Upper lobe of right lung (tissue), 1 donor: ENCODE data around the gene DNAH3. TPM values are rescaled to one million over a fixed set of nuclear protein-coding genes. Genes with fewer than 3 reads are reported as not detected.

ENCODE experiments used
- ATAC-seq: fragments of 200-7000 bp; cut with Tn5 transposase; one replicate; pipeline ENCODE4 v1.9.1; 2020; ENCODE audit warnings: mild to moderate bottlenecking, moderate library complexity
- DNase-seq: peaks from one replicate; pipeline ENCODE4 v3.0.0-alpha.2; 2020
- H3K27ac ChIP-seq: fragments of 200-600 bp; one replicate; pipeline ENCODE4 v1.8.0; 2022
- H3K27me3 ChIP-seq: fragments of 200-600 bp; one replicate; pipeline ENCODE4 v1.8.0; 2022; ENCODE audit warnings: mild to moderate bottlenecking
- H3K36me3 ChIP-seq: fragments of 200-600 bp; one replicate; pipeline ENCODE4 v1.8.0; 2022
- H3K4me1 ChIP-seq: fragments of 200-600 bp; one replicate; pipeline ENCODE4 v1.8.0; 2022
- H3K4me3 ChIP-seq: fragments of 200-600 bp; one replicate; pipeline ENCODE4 v1.8.0; 2022; ENCODE audit warnings: mild to moderate bottlenecking
- H3K9me3 ChIP-seq: fragments of 200-600 bp; one replicate; pipeline ENCODE4 v1.8.0; 2022
- intact Hi-C: fragments of 100-400 bp; cut with DNase I; formaldehyde crosslinking; loops from one replicate; pipeline ENCODE4 v1.11.0; 2022
- total RNA-seq: library from RNA; stranded (reverse); fragmentation: NEBNext Ultra II Directional; extraction: Animal tissue kit (Norgen Biotek cat#: 25700); gene quantifications from one replicate; pipeline ENCODE4 v1.2.1, GENCODE V29; 2021
- TF ChIP-seq, protein P1 (sequence below): fragments of 200-600 bp; IDR thresholded peaks from one replicate; pipeline ENCODE4 v1.8.0; 2022; ENCODE audit warnings: antibody characterized with exemption
- donor health status: DM: no; HTN: yes; CAD: no; lungs with severe emphysema.

DNAH3 gene
- total RNA-seq, 1 donor from 2014 or later, result 0.06 TPM

DNA sequence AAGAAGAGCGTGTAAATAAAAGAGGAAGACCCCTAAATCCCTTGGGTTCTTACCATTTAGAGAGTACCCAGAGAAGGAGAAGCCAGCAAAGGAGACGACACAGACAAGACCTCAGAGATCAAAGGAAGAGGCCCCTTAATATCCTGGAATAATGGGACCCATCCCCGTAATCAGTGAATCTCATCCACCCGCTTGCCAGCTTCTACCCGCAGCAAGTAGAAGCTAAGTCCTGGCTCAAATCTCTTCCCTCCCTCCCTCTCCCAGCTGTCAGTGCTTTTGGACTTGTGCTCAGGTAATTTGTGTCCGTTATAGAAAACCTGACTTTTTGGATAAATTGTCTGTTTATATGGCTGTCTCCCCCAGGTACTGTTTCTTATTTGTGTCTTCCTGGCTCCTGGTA, 248.2 kb downstream of the DNAH3 start:
- Histone ChIP-seq H3K36me3 (no peaks in the 10 kb centered on the region), H3K9me3 (no peaks in the 10 kb centered on the region), H3K4me1 (peaks cover 75% of the 10 kb centered on the region), H3K27me3 (no peaks in the 10 kb centered on the region), H3K4me3 (no peak overlapping the region), H3K27ac (peak overlapping the region; percentile 98)
- TF ChIP-seq, protein P1, sequence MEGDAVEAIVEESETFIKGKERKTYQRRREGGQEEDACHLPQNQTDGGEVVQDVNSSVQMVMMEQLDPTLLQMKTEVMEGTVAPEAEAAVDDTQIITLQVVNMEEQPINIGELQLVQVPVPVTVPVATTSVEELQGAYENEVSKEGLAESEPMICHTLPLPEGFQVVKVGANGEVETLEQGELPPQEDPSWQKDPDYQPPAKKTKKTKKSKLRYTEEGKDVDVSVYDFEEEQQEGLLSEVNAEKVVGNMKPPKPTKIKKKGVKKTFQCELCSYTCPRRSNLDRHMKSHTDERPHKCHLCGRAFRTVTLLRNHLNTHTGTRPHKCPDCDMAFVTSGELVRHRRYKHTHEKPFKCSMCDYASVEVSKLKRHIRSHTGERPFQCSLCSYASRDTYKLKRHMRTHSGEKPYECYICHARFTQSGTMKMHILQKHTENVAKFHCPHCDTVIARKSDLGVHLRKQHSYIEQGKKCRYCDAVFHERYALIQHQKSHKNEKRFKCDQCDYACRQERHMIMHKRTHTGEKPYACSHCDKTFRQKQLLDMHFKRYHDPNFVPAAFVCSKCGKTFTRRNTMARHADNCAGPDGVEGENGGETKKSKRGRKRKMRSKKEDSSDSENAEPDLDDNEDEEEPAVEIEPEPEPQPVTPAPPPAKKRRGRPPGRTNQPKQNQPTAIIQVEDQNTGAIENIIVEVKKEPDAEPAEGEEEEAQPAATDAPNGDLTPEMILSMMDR, result no peak
- intact Hi-C loops, result no loop called here
- ATAC-seq (no peak), DNase-seq (no peak)

DNA sequence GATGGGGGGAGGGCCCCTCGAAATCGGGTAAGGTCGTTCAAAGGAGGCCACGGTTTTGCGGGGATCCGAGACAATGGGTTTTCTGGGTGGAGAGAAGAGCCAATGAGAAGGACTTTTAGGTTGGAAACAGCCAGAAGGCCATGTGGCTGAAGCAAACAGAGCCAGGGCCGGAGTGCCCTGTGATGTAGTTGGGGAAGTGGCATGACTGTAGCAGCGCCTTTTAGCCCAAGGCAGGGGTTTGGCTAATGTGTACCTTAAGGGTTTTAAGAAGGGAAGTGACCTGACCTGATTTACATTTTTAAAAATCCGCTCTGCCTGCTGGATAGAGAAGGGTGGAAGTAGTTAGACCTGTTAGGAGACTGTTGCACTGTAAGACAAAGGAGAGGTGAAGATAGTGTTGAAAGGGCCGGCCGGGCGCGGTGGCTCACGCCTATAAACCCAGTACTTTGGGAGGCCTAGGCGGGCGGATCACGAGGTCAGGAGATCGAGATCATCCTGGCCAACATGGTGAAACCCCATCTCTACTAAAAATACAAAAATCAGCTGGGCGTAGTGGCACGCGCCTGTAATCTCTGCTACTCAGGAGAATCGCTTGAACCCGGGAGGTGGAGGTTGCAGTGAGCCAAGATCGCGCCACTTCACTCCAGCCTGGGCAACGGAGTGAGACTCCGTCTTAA, 249.1 kb downstream of the DNAH3 start:
- Histone ChIP-seq H3K36me3 (no peaks in the 10 kb centered on the region), H3K27ac (peak overlapping the region; percentile 98), H3K9me3 (no peaks in the 10 kb centered on the region), H3K4me1 (peaks cover 72% of the 10 kb centered on the region), H3K4me3 (peak overlapping the region; percentile 91), H3K27me3 (no peaks in the 10 kb centered on the region)
- TF ChIP-seq, protein P1, result no peak
- ATAC-seq (peak; percentile 57), DNase-seq (peak; percentile 82)
- intact Hi-C loops, result no loop called here

DNA sequence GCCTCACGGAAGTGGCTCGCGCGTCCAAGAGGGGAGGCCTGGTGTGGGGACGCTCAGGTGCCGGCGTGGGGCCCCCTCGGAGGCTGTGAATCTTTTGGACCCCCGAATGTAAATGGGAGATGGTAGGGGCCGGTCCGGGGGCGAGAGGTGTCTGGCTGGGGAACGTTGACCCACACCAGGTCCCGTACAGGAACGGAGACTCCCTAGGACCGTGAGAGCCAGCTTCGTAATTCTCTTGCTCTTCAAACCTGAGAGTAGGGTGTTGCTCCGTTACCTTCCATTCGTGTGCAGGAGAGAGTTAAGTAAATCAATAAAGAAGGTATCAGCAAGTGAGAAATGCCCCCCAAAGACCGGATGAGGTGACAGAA, 249.6 kb downstream of the DNAH3 start:
- peak; percentile 0 for ATAC-seq
- H3K4me1 ChIP-seq, result peaks cover 67% of the 10 kb centered on the region
- H3K27me3 ChIP-seq, result no peaks in the 10 kb centered on the region
- TF ChIP-seq, protein P1, result no peak
- H3K27ac ChIP-seq, result peak overlapping the region; percentile 98
- DNase-seq, result no peak
- H3K4me3 ChIP-seq, result peak overlapping the region; percentile 91
- no peaks in the 10 kb centered on the region for H3K9me3 ChIP-seq
- intact Hi-C loops, result no loop called here
- peaks cover 3% of the 10 kb centered on the region for H3K36me3 ChIP-seq

DNA sequence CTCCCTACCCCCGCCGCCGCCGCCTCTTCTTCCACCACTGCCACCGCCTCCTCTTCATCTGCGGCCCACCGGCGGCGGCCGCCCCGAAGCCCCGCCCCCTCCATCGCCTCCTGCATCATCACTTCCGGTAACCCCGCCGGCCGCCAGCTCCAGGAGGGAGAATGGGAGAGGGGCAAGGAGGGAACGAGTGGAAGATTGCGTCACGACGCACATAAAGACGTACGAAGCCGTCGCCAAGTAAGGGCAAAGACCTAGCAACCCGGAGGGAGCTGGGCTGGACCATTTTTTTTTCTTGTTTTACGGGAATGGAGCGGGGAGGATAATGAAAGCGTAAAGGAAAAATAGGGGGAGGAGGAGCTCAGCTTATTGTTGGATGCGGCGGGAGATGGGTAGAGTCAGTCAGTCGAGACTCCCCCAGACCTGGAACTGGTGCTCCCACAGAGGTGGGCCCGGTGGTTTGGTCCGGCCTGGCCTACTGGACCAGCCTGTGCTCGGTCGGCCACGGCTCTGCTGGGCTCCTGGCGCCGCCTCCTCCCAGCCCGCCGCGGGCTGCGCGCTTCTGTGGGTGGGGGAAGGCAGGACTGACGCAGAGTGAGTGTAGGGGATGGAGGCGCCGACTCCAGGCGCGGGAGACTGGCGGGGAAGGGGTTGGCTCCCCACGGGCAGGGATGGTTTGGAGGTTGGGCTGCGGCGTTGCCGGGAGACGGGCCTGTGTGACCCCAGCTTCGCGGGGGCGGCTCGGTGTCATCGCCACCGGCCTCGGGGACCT, 250.2 kb downstream of the DNAH3 start, which contains the start of the genes DCUN1D3 and LYRM1:
Gene DCUN1D3, minus strand, starts transcription at position 60 of the 769 bp plus-strand sequence. CDS start 37,820 bp downstream, outside the sequence.
Gene LYRM1, plus strand, starts transcription at position 473 of the 769 bp plus-strand sequence. CDS start 14,785 bp downstream, outside the sequence.
- H3K27ac ChIP-seq, result peak within 1 kb of the TSS; percentile 98
- TF ChIP-seq, protein P1, result no peak
- H3K9me3 ChIP-seq, result no peaks in the 10 kb centered on the region
- peaks cover 8% of the 10 kb centered on the region for H3K36me3 ChIP-seq
- ATAC-seq (peak; percentile 90), DNase-seq (peak; percentile 97)
- H3K4me1 ChIP-seq, result peaks cover 61% of the 10 kb centered on the region
- intact Hi-C loops, result no loop called here
- H3K27me3 ChIP-seq, result no peaks in the 10 kb centered on the region
- H3K4me3 ChIP-seq, result peak within 1 kb of the TSS; percentile 91

DNA sequence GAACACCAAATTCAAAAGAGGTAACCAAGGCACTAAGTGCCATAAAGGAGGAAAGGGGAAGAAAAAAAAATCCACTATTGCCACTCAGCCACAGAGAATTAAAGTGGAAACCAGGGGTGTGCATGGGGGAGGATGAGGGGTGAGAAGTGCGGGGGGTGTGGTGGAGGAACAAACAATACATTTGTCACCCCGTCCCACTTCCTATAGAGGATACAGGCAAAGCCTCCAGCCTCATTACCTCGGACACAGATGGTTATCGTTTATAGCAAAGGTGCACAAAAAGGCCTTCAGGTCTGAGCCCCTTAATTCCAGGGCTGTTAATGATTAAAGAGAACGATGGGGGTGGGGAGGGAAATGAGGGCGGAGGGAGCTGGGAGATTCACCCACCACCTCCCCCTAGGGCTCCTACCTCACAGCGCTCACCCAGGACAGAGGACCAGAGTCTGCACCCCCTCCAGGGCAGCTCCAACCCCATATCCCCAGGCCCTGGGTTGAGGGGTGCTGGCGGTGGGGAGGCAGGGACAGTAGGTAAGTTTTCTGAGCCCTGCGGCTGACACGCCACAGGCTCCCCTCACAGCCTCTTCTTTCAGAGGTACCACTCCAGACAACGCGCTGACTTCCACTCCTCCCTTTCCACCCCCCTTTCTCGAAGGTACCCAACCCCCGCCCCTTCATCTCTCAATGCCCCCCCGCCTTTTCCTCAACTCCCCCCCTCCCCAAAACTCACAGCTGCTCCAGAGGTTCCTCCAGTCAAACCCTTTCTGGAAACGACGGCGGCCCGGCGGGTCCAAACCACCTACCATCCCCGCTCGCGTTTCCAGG, 251.0 kb downstream of the DNAH3 start:
- ATAC-seq, result peak; percentile 1
- Histone ChIP-seq H3K36me3 (peaks cover 8% of the 10 kb centered on the region), H3K4me3 (peak overlapping the region; percentile 91), H3K27me3 (no peaks in the 10 kb centered on the region), H3K27ac (peak overlapping the region; percentile 98), H3K4me1 (peaks cover 53% of the 10 kb centered on the region), H3K9me3 (no peaks in the 10 kb centered on the region)
- TF ChIP-seq, protein P1, result no peak
- intact Hi-C loops, result no loop called here
- no peak for DNase-seq
